Measurements from ENCODE around the gene ERLEC1.

ERLEC1 gene

GRCh38 chr2:53854678-53855077 is 67.8 kb downstream of the ERLEC1 start:
- Histone ChIP-seq H3K27ac (ENCODE audit: poor library complexity, severe bottlenecking) (no peak overlapping the region), H3K27me3 (ENCODE audit: insufficient read depth, poor library complexity, severe bottlenecking) (no peaks in the 10 kb centered on the region), H3K9me3 (ENCODE audit: severe bottlenecking) (no peaks in the 10 kb centered on the region), H3K36me3 (ENCODE audit: low read depth) (no peaks in the 10 kb centered on the region; the same call in 1 of the 2 replicates), H3K4me1 (ENCODE audit: insufficient read depth, poor library complexity, severe bottlenecking) (no peaks in the 10 kb centered on the region), H3K4me3 (ENCODE audit: severe bottlenecking) (no peak overlapping the region)
- TF ChIP-seq, protein P1, sequence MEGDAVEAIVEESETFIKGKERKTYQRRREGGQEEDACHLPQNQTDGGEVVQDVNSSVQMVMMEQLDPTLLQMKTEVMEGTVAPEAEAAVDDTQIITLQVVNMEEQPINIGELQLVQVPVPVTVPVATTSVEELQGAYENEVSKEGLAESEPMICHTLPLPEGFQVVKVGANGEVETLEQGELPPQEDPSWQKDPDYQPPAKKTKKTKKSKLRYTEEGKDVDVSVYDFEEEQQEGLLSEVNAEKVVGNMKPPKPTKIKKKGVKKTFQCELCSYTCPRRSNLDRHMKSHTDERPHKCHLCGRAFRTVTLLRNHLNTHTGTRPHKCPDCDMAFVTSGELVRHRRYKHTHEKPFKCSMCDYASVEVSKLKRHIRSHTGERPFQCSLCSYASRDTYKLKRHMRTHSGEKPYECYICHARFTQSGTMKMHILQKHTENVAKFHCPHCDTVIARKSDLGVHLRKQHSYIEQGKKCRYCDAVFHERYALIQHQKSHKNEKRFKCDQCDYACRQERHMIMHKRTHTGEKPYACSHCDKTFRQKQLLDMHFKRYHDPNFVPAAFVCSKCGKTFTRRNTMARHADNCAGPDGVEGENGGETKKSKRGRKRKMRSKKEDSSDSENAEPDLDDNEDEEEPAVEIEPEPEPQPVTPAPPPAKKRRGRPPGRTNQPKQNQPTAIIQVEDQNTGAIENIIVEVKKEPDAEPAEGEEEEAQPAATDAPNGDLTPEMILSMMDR (IDR thresholded peaks at IDR 0.05; ENCODE audit: poor library complexity, severe bottlenecking): no peak
- no peak for ATAC-seq (ENCODE audit: low read depth)
- no peak for DNase-seq (ENCODE audit: low spot score)

GRCh38 chr2:53856272-53856671 is 69.4 kb downstream of the ERLEC1 start:
- no peak for DNase-seq (ENCODE audit: low spot score)
- TF ChIP-seq, protein P1 (IDR thresholded peaks at IDR 0.05; ENCODE audit: poor library complexity, severe bottlenecking): no peak
- Histone ChIP-seq H3K4me1 (ENCODE audit: insufficient read depth, poor library complexity, severe bottlenecking) (peaks cover 4% of the 10 kb centered on the region), H3K27ac (ENCODE audit: poor library complexity, severe bottlenecking) (no peak overlapping the region), H3K9me3 (ENCODE audit: severe bottlenecking) (no peaks in the 10 kb centered on the region), H3K27me3 (ENCODE audit: insufficient read depth, poor library complexity, severe bottlenecking) (no peaks in the 10 kb centered on the region), H3K4me3 (ENCODE audit: severe bottlenecking) (no peak overlapping the region), H3K36me3 (ENCODE audit: low read depth) (no peaks in the 10 kb centered on the region; the same call in 1 of the 2 replicates)
- ATAC-seq (ENCODE audit: low read depth): no peak

GRCh38 chr2:53859206-53860181 is 72.7 kb downstream of the ERLEC1 start, which contains the start of gene GPR75:
Gene GPR75 (minus strand): TSS chr2:53859967. CDS start chr2:53854756, 5,211 bp downstream.
- Histone ChIP-seq H3K27ac (ENCODE audit: poor library complexity, severe bottlenecking) (no peak within 1 kb of the TSS), H3K4me1 (ENCODE audit: insufficient read depth, poor library complexity, severe bottlenecking) (peaks cover 4% of the 10 kb centered on the region), H3K9me3 (ENCODE audit: severe bottlenecking) (no peaks in the 10 kb centered on the region), H3K27me3 (ENCODE audit: insufficient read depth, poor library complexity, severe bottlenecking) (no peaks in the 10 kb centered on the region), H3K36me3 (ENCODE audit: low read depth) (peaks cover under 1% of the 10 kb centered on the region; the same call in 1 of the 2 replicates), H3K4me3 (ENCODE audit: severe bottlenecking) (peak within 1 kb of the TSS; percentile 42)
- DNase-seq (ENCODE audit: low spot score) (peak; percentile 58), ATAC-seq (ENCODE audit: low read depth) (peak; percentile 82)
- TF ChIP-seq, protein P1 (IDR thresholded peaks at IDR 0.05; ENCODE audit: poor library complexity, severe bottlenecking): no peak

- no peaks in the 10 kb centered on the region for H3K9me3 ChIP-seq (ENCODE audit: severe bottlenecking)
- ATAC-seq (ENCODE audit: low read depth) (no peak), DNase-seq (ENCODE audit: low spot score) (no peak)
- TF ChIP-seq, protein P1 (IDR thresholded peaks at IDR 0.05; ENCODE audit: poor library complexity, severe bottlenecking): no peak
- H3K27me3 ChIP-seq (ENCODE audit: insufficient read depth, poor library complexity, severe bottlenecking): no peaks in the 10 kb centered on the region
- no peak overlapping the region for H3K27ac ChIP-seq (ENCODE audit: poor library complexity, severe bottlenecking)
- peaks cover 4% of the 10 kb centered on the region for H3K4me1 ChIP-seq (ENCODE audit: insufficient read depth, poor library complexity, severe bottlenecking)
- H3K36me3 ChIP-seq (ENCODE audit: low read depth): peaks cover 24% of the 10 kb centered on the region
- no peak overlapping the region for H3K4me3 ChIP-seq (ENCODE audit: severe bottlenecking)
These were observed 75.0 kb downstream of the ERLEC1 start for GRCh38 chr2:53861824-53862223.

Measured in RWPE2 (cell line).